HepG2 (cell line): ENCODE data around the gene TM7SF3. TPM values are rescaled to one million over a fixed set of nuclear protein-coding genes. Genes with fewer than 3 reads are reported as not detected.
A peak's percentile ranks its signal among the peaks of the same experiment; 100 is the strongest.

Source experiments
- ATAC-seq: fragments of 200-7000 bp; cut with Tn5 transposase; 3 replicates; pipeline ENCODE4 v1.9.1; 2020; ENCODE audit warnings: mild to moderate bottlenecking, moderate library complexity
- BruUV-seq: library from RNA; stranded (reverse); fragments of 400-500 nt; replicated peaks from 2 replicates; lab custom pipeline; 2021; lab: Mats Ljungman, UMichigan
- CTCF ChIA-PET: fragments of 300-600 bp; formaldehyde crosslinking; extraction: SDS; loops from one replicate; lab custom pipeline; 2021; ENCODE audit warnings: low total read pairs, inconsistent platforms, low intra/inter-chr PET ratio; lab: Yijun Ruan, JAX
- POLR2A ChIA-PET: fragments of 350-600 bp; sonication (Branson Sonifier 250); formaldehyde crosslinking; loops from one replicate; lab custom pipeline; 2020; ENCODE audit warnings: antibody characterized with exemption, inconsistent platforms; lab: Yijun Ruan, JAX
- DNase-seq: peaks from one replicate; pipeline ENCODE4 v3.0.0-alpha.2; 2015; ENCODE audit warnings: low spot score
- FAIRE-seq: peaks from 3 replicates; lab custom pipeline; 2011; peaks lifted over from hg19 to GRCh38; lab: Jason Lieb, UNC
- H2AFZ ChIP-seq: one replicate; pipeline ENCODE4 v1.6.1; 2011; ENCODE audit warnings: low read length, inconsistent platforms
- H3K27ac ChIP-seq: fragments of 300-600 bp; 3 replicates; pipeline ENCODE4 v1.8.0; 2011; ENCODE audit warnings: mixed run types, mild to moderate bottlenecking, mixed read lengths, low read length, inconsistent platforms; ENCODE audit not compliant: insufficient read depth; ENCODE audit errors: extremely low read length
- H3K27me3 ChIP-seq, 2 experiments: fragments of 200-600 bp in 1 of 2; 2 replicates in 1 of 2; 3 replicates in 1 of 2; pipeline versions ENCODE4 v1.6.0 to v1.8.0; 2011; ENCODE audit warnings: low read length in 2 of 2, mild to moderate bottlenecking in 2 of 2, moderate library complexity in 2 of 2, inconsistent platforms in 1 of 2; ENCODE audit not compliant: insufficient read depth in 2 of 2, control insufficient read depth in 1 of 2
- H3K36me3 ChIP-seq, 2 experiments: fragments of 200-600 bp in 1 of 2; replicated peaks in 1 of 2; 2 replicates in 1 of 2; 3 replicates in 1 of 2; pipeline versions ENCODE4 v1.5.1 to v1.8.0; 2011; ENCODE audit warnings: low read length in 2 of 2, inconsistent platforms in 1 of 2; ENCODE audit not compliant: insufficient read depth in 2 of 2, control insufficient read depth in 1 of 2
- H3K4me1 ChIP-seq: 2 replicates; pipeline ENCODE4 v1.5.1; 2012; ENCODE audit warnings: low read length, inconsistent platforms; ENCODE audit not compliant: insufficient read depth
- H3K4me2 ChIP-seq: 2 replicates; pipeline ENCODE4 v1.6.0; 2011; ENCODE audit warnings: low read depth, low read length, inconsistent platforms
- H3K4me3 ChIP-seq, 3 experiments: fragments of 200-600 bp in 1 of 3; sonication (generic), shearing (Covaris generic) in 1 of 3; replicated peaks in 1 of 3; 2 replicates each; pipeline ENCODE4 v1.5.1; 2011 to 2016; ENCODE audit warnings: low read length in 3 of 3, inconsistent platforms in 2 of 3, low read depth in 2 of 3, mild to moderate bottlenecking in 2 of 3, control low read depth in 1 of 3, mixed read lengths in 1 of 3; ENCODE audit not compliant: insufficient read depth in 1 of 3
- H3K79me2 ChIP-seq: one replicate; pipeline ENCODE4 v1.6.1; 2011; ENCODE audit warnings: low read length, inconsistent platforms; ENCODE audit not compliant: insufficient read depth
- H3K9ac ChIP-seq: 2 replicates; pipeline ENCODE4 v1.6.0; 2011; ENCODE audit warnings: mild to moderate bottlenecking, low read depth, low read length, inconsistent platforms; ENCODE audit not compliant: insufficient read depth
- H3K9me3 ChIP-seq: 2 replicates; pipeline ENCODE4 v1.5.1; 2012; ENCODE audit warnings: mild to moderate bottlenecking, low read length
- H4K20me1 ChIP-seq: 2 replicates; pipeline ENCODE4 v1.6.0; 2011; ENCODE audit warnings: inconsistent platforms, mild to moderate bottlenecking, low read length, moderate library complexity; ENCODE audit not compliant: insufficient read depth
- CBX5 ChIP-seq: sonication (generic); formaldehyde crosslinking; IDR thresholded peaks from 2 replicates; pipeline ENCODE4 v1.4.0; 2020; ENCODE audit warnings: missing genetic modification reagents, borderline replicate concordance
- CEBPB ChIP-seq: IDR thresholded peaks from 2 replicates; pipeline ENCODE4 v1.6.1; 2011; ENCODE audit warnings: low read depth, low read length, improper control_type of control experiment, borderline replicate concordance
- GATAD2A ChIP-seq: IDR thresholded peaks from 2 replicates; pipeline ENCODE4 v1.6.1; 2016
- KAT2B ChIP-seq: fragments of 150-350 bp; IDR thresholded peaks from 2 replicates; pipeline ENCODE4 v1.6.1; 2014; ENCODE audit warnings: low read depth, low read length, borderline replicate concordance
- MEF2D ChIP-seq: sonication (generic); formaldehyde crosslinking; IDR thresholded peaks from 2 replicates; pipeline ENCODE4 v1.5.1; 2020; ENCODE audit warnings: mild to moderate bottlenecking, missing genetic modification reagents
- POLR2AphosphoS2 ChIP-seq: IDR thresholded peaks from 2 replicates; pipeline ENCODE4 v1.6.1; 2011; ENCODE audit warnings: low read depth, low read length, improper control_type of control experiment
- POLR2G ChIP-seq: fragments of 200-400 bp; formaldehyde crosslinking; IDR thresholded peaks from 2 replicates; pipeline ENCODE4 v1.6.1; 2018; ENCODE audit warnings: mild to moderate bottlenecking, low read depth, low read length, moderate library complexity
- ZNF224 ChIP-seq: sonication (generic); formaldehyde crosslinking; IDR thresholded peaks from 2 replicates; pipeline ENCODE4 v1.5.0; 2020; ENCODE audit warnings: mild to moderate bottlenecking, missing genetic modification reagents
- ZNF451 ChIP-seq: sonication (generic); formaldehyde crosslinking; IDR thresholded peaks from 2 replicates; pipeline ENCODE4 v1.5.0; 2020; ENCODE audit warnings: mild to moderate bottlenecking, missing genetic modification reagents
- ZNF570 ChIP-seq: sonication (generic); formaldehyde crosslinking; IDR thresholded peaks from 2 replicates; pipeline ENCODE4 v1.4.0; 2020; ENCODE audit warnings: mild to moderate bottlenecking, missing genetic modification reagents, borderline replicate concordance
- ZNF672 ChIP-seq: sonication (generic); formaldehyde crosslinking; IDR thresholded peaks from 2 replicates; pipeline ENCODE4 v1.8.1; 2022; ENCODE audit warnings: missing genetic modification reagents
- ZNF713 ChIP-seq: sonication (generic); formaldehyde crosslinking; IDR thresholded peaks from 2 replicates; pipeline ENCODE4 v1.4.0; 2020; ENCODE audit warnings: mild to moderate bottlenecking, missing genetic modification reagents
- ZNF883 ChIP-seq: sonication (generic); formaldehyde crosslinking; IDR thresholded peaks from 2 replicates; pipeline ENCODE4 v1.5.1; 2020; ENCODE audit warnings: mild to moderate bottlenecking, missing genetic modification reagents; ENCODE audit errors: not compliant biosample characterization
- WGBS: methylation state at CpG from one replicate; pipeline ENCODE4 v1.1.6; 2017; ENCODE audit warnings: low lambda C conversion rate; 5-methylcytosine and 5-hydroxymethylcytosine counted together
- in situ Hi-C: cut with HindIII; loops from 2 replicates; pipeline ENCODE4 v1.10.0; 2017; ENCODE audit warnings: low pct_unique_long_range_greater_than_20kb; ENCODE audit not compliant: extremely low pct_ligation_motif_present
- intact Hi-C: fragments of 100-400 bp; cut with micrococcal nuclease; formaldehyde crosslinking; loops from one replicate; pipeline ENCODE4 v1.10.0; 2022; ENCODE audit not compliant: unreplicated experiment
- polyA plus RNA-seq, 8 experiments: library from polyadenylated mRNA; depleted of rRNA in 3 of 8; stranded (reverse) in 7 of 8; unstranded in 1 of 8; fragments of >200 nt; fragmentation: Illumina TruSeq in 4 of 8; extraction: Trizol in 4 of 8; gene quantifications; 2 replicates each; pipeline versions ENCODE4 v1.2.1 to v1.2.3, GENCODE V29; 2011 to 2016; ENCODE audit warnings: low read depth in 4 of 8, missing spikeins in 1 of 8, mixed read lengths in 1 of 8; ENCODE audit not compliant: insufficient read depth in 1 of 8
- total RNA-seq, 5 experiments: library from RNA; depleted of rRNA; stranded (reverse); fragments of >200 nt; fragmentation: Illumina TruSeq; extraction: Trizol; gene quantifications; 2 replicates each; pipeline ENCODE4 v1.2.3, GENCODE V29; 2016; ENCODE audit warnings: low read depth in 1 of 5
- TF ChIP-seq, protein P1 (sequence below): sonication (generic); formaldehyde crosslinking; IDR thresholded peaks from 2 replicates; pipeline ENCODE4 v1.4.0; 2020; ENCODE audit warnings: missing genetic modification reagents, borderline replicate concordance
- TF ChIP-seq, protein P2 (sequence below): sonication (generic); formaldehyde crosslinking; IDR thresholded peaks from 2 replicates; pipeline ENCODE4 v1.4.0; 2020; ENCODE audit warnings: mild to moderate bottlenecking, missing genetic modification reagents, borderline replicate concordance
- TF ChIP-seq, protein P3 (sequence below): sonication (generic); formaldehyde crosslinking; IDR thresholded peaks from 2 replicates; pipeline ENCODE4 v1.4.0; 2020; ENCODE audit warnings: missing genetic modification reagents

The TM7SF3 gene
- total and polyA plus RNA-seq, 2 of the 13 experiments (the other 11 are each of a cell fraction or from before 2014, with no cell fraction given): 116 to 142 TPM

DNA sequence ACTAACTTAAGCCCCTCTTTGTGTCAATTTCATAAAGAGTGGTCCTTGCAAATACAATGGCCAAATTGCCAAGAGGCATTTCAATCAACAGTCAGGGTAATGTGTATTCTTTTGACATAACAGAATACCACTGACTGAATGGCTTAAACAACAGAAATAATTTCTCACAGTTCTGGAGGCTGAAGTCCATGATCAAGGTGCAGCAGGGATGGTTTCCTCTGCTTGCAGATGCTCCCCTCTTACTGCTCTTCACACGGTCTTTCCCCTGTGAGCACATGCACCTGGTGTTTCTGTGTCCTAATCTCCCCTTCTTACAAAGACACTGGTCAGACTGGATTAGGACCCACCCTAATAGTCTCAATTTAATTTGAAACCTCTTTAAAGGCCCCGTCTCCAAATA is 44.0 kb downstream of the TM7SF3 start (continued):
- TF ChIP-seq, protein P1, sequence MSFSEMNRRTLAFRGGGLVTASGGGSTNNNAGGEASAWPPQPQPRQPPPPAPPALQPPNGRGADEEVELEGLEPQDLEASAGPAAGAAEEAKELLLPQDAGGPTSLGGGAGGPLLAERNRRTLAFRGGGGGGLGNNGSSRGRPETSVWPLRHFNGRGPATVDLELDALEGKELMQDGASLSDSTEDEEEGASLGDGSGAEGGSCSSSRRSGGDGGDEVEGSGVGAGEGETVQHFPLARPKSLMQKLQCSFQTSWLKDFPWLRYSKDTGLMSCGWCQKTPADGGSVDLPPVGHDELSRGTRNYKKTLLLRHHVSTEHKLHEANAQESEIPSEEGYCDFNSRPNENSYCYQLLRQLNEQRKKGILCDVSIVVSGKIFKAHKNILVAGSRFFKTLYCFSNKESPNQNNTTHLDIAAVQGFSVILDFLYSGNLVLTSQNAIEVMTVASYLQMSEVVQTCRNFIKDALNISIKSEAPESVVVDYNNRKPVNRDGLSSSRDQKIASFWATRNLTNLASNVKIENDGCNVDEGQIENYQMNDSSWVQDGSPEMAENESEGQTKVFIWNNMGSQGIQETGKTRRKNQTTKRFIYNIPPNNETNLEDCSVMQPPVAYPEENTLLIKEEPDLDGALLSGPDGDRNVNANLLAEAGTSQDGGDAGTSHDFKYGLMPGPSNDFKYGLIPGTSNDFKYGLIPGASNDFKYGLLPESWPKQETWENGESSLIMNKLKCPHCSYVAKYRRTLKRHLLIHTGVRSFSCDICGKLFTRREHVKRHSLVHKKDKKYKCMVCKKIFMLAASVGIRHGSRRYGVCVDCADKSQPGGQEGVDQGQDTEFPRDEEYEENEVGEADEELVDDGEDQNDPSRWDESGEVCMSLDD (CRISPR knock-in tag): no peak
- no peak for TF ChIP-seq GATAD2A (CRISPR knock-in tag)
- no peak for TF ChIP-seq MEF2D (CRISPR knock-in tag)
- TF ChIP-seq, protein P2, sequence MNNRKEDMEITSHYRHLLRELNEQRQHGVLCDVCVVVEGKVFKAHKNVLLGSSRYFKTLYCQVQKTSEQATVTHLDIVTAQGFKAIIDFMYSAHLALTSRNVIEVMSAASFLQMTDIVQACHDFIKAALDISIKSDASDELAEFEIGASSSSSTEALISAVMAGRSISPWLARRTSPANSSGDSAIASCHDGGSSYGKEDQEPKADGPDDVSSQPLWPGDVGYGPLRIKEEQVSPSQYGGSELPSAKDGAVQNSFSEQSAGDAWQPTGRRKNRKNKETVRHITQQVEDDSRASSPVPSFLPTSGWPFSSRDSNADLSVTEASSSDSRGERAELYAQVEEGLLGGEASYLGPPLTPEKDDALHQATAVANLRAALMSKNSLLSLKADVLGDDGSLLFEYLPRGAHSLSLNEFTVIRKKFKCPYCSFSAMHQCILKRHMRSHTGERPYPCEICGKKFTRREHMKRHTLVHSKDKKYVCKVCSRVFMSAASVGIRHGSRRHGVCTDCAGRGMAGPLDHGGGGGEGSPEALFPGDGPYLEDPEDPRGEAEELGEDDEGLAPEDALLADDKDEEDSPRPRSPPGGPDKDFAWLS (CRISPR knock-in tag): no peak
- no peak for TF ChIP-seq ZNF451 (CRISPR knock-in tag)
- no peak for TF ChIP-seq ZNF883 (CRISPR knock-in tag)

DNA sequence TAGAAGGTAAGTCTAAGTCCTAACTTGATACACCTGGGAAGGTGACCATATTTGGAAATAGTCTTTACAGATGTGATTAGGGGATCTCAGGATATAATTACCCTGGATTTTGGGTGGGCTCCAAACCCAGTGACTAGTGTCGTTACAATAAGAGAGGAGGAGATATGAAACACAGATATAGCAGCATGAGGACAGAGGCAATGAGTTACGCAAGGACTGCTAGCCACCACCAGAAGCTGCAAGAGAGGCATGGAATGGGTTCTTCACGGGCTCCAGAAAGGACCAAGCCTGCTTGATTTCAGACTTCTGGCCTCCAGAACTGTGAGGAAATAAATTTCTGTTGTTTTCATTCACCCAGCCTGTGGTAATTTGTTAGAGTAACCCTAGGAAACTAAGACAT is 47.3 kb downstream of the TM7SF3 start:
- H3K9ac ChIP-seq: no peak overlapping the region
- H3K4me3 ChIP-seq: no peak overlapping the region
- intact Hi-C loops: no loop called here
- 100% methylated on average over 3 of the region's 3 CpGs for WGBS
- ATAC-seq: no peak
- BruUV-seq: no TSS peak
- no peak overlapping the region for H2AFZ ChIP-seq
- peaks cover 0 to 11% of the 10 kb centered on the region in 2 experiments; a peak in 2 of 5 replicates for H3K36me3 ChIP-seq
- in situ Hi-C loops: no loop called here
- H3K79me2 ChIP-seq: no peaks in the 10 kb centered on the region
- no peaks in the 10 kb centered on the region for H4K20me1 ChIP-seq
- TF ChIP-seq POLR2AphosphoS2: no peak
- no peak for TF ChIP-seq ZNF713 (CRISPR knock-in tag)
- TF ChIP-seq KAT2B: no peak
- TF ChIP-seq CBX5: no peak
- TF ChIP-seq, protein P3, sequence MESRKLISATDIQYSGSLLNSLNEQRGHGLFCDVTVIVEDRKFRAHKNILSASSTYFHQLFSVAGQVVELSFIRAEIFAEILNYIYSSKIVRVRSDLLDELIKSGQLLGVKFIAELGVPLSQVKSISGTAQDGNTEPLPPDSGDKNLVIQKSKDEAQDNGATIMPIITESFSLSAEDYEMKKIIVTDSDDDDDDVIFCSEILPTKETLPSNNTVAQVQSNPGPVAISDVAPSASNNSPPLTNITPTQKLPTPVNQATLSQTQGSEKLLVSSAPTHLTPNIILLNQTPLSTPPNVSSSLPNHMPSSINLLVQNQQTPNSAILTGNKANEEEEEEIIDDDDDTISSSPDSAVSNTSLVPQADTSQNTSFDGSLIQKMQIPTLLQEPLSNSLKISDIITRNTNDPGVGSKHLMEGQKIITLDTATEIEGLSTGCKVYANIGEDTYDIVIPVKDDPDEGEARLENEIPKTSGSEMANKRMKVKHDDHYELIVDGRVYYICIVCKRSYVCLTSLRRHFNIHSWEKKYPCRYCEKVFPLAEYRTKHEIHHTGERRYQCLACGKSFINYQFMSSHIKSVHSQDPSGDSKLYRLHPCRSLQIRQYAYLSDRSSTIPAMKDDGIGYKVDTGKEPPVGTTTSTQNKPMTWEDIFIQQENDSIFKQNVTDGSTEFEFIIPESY (CRISPR knock-in tag): no peak
- no peak for TF ChIP-seq ZNF570 (CRISPR knock-in tag)
- TF ChIP-seq ZNF224 (CRISPR knock-in tag): no peak
- peak; percentile 10; the same call in 1 of the 2 replicates for TF ChIP-seq POLR2G
- no peak for TF ChIP-seq ZNF451 (CRISPR knock-in tag)
- TF ChIP-seq CEBPB: 0 out of 2 replicates have a peak, but pooled peaks have one; percentile 33
- no peak for TF ChIP-seq ZNF672 (CRISPR knock-in tag)
- ChIA-PET CTCF (no interaction called here), POLR2A (no interaction called here)
- no peaks in the 10 kb centered on the region for H3K4me1 ChIP-seq
- no peak for FAIRE-seq
- H3K9me3 ChIP-seq: no peaks in the 10 kb centered on the region
- DNase-seq: no peak
- no peaks in the 10 kb centered on the region for H3K27me3 ChIP-seq
- no peak overlapping the region for H3K4me2 ChIP-seq
- no peak overlapping the region for H3K27ac ChIP-seq
